ENCODE measurements around the gene TMEM178B.
"Not testable (repeated sequence)": the region's sequence is repeated elsewhere in the genome, so short reads cannot be mapped to it uniquely, and the experiment has no call there.

TMEM178B gene

GRCh38 chr7:141181812-141182211, 107.9 kb downstream of the TMEM178B start:
- no peak overlapping the region for H3K4me3 ChIP-seq (ENCODE audit: low read depth, low read length)

- no peak overlapping the region for H3K4me3 ChIP-seq (ENCODE audit: low read depth, low read length)
These were observed 110.8 kb downstream of the TMEM178B start for GRCh38 chr7:141184532-141185190.

- H3K4me3 ChIP-seq (ENCODE audit: low read depth, low read length), result no peak overlapping the region
These were observed 111.6 kb downstream of the TMEM178B start for GRCh38 chr7:141185369-141185967.

- H3K4me3 ChIP-seq (ENCODE audit: low read depth, low read length), result no peak overlapping the region
These were observed 115.4 kb downstream of the TMEM178B start for GRCh38 chr7:141189231-141189630.

GRCh38 chr7:141190495-141190894, 116.6 kb downstream of the TMEM178B start:
- H3K4me3 ChIP-seq (ENCODE audit: low read depth, low read length), result no peak overlapping the region

GRCh38 chr7:141191277-141191676, 117.4 kb downstream of the TMEM178B start:
- no peak overlapping the region for H3K4me3 ChIP-seq (ENCODE audit: low read depth, low read length)

GRCh38 chr7:141193066-141193465, 119.2 kb downstream of the TMEM178B start:
- no peak overlapping the region for H3K4me3 ChIP-seq (ENCODE audit: low read depth, low read length)

GRCh38 chr7:141195722-141196121, 121.9 kb downstream of the TMEM178B start:
- not testable (repeated sequence) for H3K4me3 ChIP-seq (ENCODE audit: low read depth, low read length)

- no peak overlapping the region for H3K4me3 ChIP-seq (ENCODE audit: low read depth, low read length)
These were observed 124.5 kb downstream of the TMEM178B start for GRCh38 chr7:141198194-141198958.

GRCh38 chr7:141200191-141201108, 126.6 kb downstream of the TMEM178B start:
- H3K4me3 ChIP-seq (ENCODE audit: low read depth, low read length), result no peak overlapping the region

GRCh38 chr7:141201145-141201885, 127.5 kb downstream of the TMEM178B start:
- H3K4me3 ChIP-seq (ENCODE audit: low read depth, low read length), result no peak overlapping the region

- H3K4me3 ChIP-seq (ENCODE audit: low read depth, low read length), result no peak overlapping the region
These were observed 128.7 kb downstream of the TMEM178B start for GRCh38 chr7:141202535-141202934.

GRCh38 chr7:141203177-141203576, 129.3 kb downstream of the TMEM178B start:
- no peak overlapping the region for H3K4me3 ChIP-seq (ENCODE audit: low read depth, low read length)

- H3K4me3 ChIP-seq (ENCODE audit: low read depth, low read length), result no peak overlapping the region
These were observed 129.7 kb downstream of the TMEM178B start for GRCh38 chr7:141203586-141203985.

GRCh38 chr7:141207661-141208060, 133.8 kb downstream of the TMEM178B start:
- H3K4me3 ChIP-seq (ENCODE audit: low read depth, low read length), result no peak overlapping the region

- H3K4me3 ChIP-seq (ENCODE audit: low read depth, low read length), result no peak overlapping the region
These were observed 134.7 kb downstream of the TMEM178B start for GRCh38 chr7:141208539-141208938.

- H3K4me3 ChIP-seq (ENCODE audit: low read depth, low read length), result no peak overlapping the region
These were observed 135.6 kb downstream of the TMEM178B start for GRCh38 chr7:141209454-141209853.

GRCh38 chr7:141210862-141211261, 137.0 kb downstream of the TMEM178B start:
- no peak overlapping the region for H3K4me3 ChIP-seq (ENCODE audit: low read depth, low read length)

- H3K4me3 ChIP-seq (ENCODE audit: low read depth, low read length), result no peak overlapping the region
These were observed 139.4 kb downstream of the TMEM178B start for GRCh38 chr7:141213226-141213625.

- no peak overlapping the region for H3K4me3 ChIP-seq (ENCODE audit: low read depth, low read length)
These were observed 144.1 kb downstream of the TMEM178B start for GRCh38 chr7:141217938-141218337.

All from iPS-11a (cell line).